H1 (cell line): ENCODE data around the gene MDFIC. TPM values are rescaled to one million over a fixed set of nuclear protein-coding genes. Genes with fewer than 3 reads are reported as not detected.

ENCODE experiments used
- CHD1 ChIP-seq: IDR thresholded peaks from 2 replicates; pipeline ENCODE4 v1.6.1; 2012; ENCODE audit warnings: low read depth, low read length, improper control_type of control experiment
- EZH2 ChIP-seq: fragments of 200-600 bp; sonication (generic); IDR thresholded peaks from 2 replicates; pipeline ENCODE4 v1.7.1; 2012; ENCODE audit warnings: low read depth, mild to moderate bottlenecking, moderate library complexity, low read length, inconsistent platforms; ENCODE audit not compliant: severe bottlenecking
- MAX ChIP-seq: IDR thresholded peaks from 2 replicates; pipeline ENCODE4 v1.6.1; 2012; ENCODE audit warnings: inconsistent platforms
- TAF1 ChIP-seq: IDR thresholded peaks from 2 replicates; pipeline ENCODE4 v1.6.1; 2011; ENCODE audit warnings: mild to moderate bottlenecking, low read depth, low read length
- polyA plus RNA-seq, 7 experiments: library from polyadenylated mRNA; depleted of rRNA in 3 of 7; stranded (reverse) in 5 of 7; unstranded in 2 of 7; fragments of >200 nt in 5 of 7; fragments of 200-250 nt in 2 of 7; gene quantifications; 1 replicate in 5 of 7; 2 replicates in 1 of 7; 4 replicates in 1 of 7; pipeline versions ENCODE4 v1.2.1 to v1.2.3, GENCODE V29; 2011 to 2013; ENCODE audit warnings: missing spikeins in 2 of 7, mixed read lengths in 2 of 7
- total RNA-seq: library from RNA; stranded (reverse); fragmentation: NEBNext Ultra II Directional; extraction: Animal tissue kit (Norgen Biotek cat#: 25700); gene quantifications from 2 replicates; pipeline ENCODE4 v1.2.1, GENCODE V29; 2021

Gene MDFIC
- total and polyA plus RNA-seq, 2 of the 8 experiments (the other 6 are each of a cell fraction or from before 2014, with no cell fraction given) = 2.3 to 11.4 TPM

- TF ChIP-seq TAF1 = no peak
- no peak for TF ChIP-seq MAX
- TF ChIP-seq EZH2 = no peak
- no peak for TF ChIP-seq CHD1
- TF ChIP-seq, all 59 proteins: peak for 0
Measured at GRCh38 chr7:114916261-114916892, 5.5 kb upstream of the MDFIC start (continued).
